Upper lobe of left lung (tissue), 4 donors: Measurements from ENCODE around the gene MAP4K4.

Experiments used
- CTCF ChIP-seq, 6 experiments: fragments of 450-650 bp in 4 of 6; fragments of 200-600 bp in 2 of 6; sonication (generic) in 2 of 6; IDR thresholded peaks; one replicate each; pipeline ENCODE4 v1.5.1; 2016 to 2019; ENCODE audit warnings: antibody characterized with exemption in 6 of 6
- EP300 ChIP-seq, 4 donors: sonication (generic); formaldehyde crosslinking; IDR thresholded peaks; one replicate each; pipeline ENCODE4 v1.5.1; 2017; ENCODE audit warnings: antibody characterized with exemption in 4 of 4, control low read depth in 2 of 4
- POLR2A ChIP-seq, 4 donors: fragments of 450-650 bp; IDR thresholded peaks; one replicate each; pipeline ENCODE4 v1.5.1; 2016 to 2017; ENCODE audit warnings: antibody characterized with exemption in 4 of 4, mild to moderate bottlenecking in 2 of 4
- POLR2AphosphoS5 ChIP-seq, 2 donors: sonication (generic); formaldehyde crosslinking; IDR thresholded peaks; one replicate each; pipeline ENCODE4 v1.5.1; 2017; ENCODE audit warnings: antibody characterized with exemption in 2 of 2

- TF ChIP-seq POLR2A (IDR thresholded peaks at IDR 0.05) (no peak), CTCF (IDR thresholded peaks at IDR 0.05) (no peak), POLR2AphosphoS5 (IDR thresholded peaks at IDR 0.05) (no peak), EP300 (IDR thresholded peaks at IDR 0.05) (no peak)
These were observed 8.8 kb downstream of the MAP4K4 start for GRCh38 chr2:101706121-101706818.
